IPS-18a (cell line): ENCODE measurements around the gene EFCAB6.

Experiments
- H3K27ac ChIP-seq: one replicate; pipeline ENCODE4 v1.5.1; 2013; ENCODE audit warnings: low read length
- H3K27me3 ChIP-seq: one replicate; pipeline ENCODE4 v1.6.1; 2013; ENCODE audit warnings: mild to moderate bottlenecking, low read length; ENCODE audit not compliant: control insufficient read depth, insufficient read depth
- H3K36me3 ChIP-seq: one replicate; pipeline ENCODE4 v1.6.1; 2013; ENCODE audit warnings: low read depth, low read length; ENCODE audit not compliant: control insufficient read depth
- H3K4me1 ChIP-seq: one replicate; pipeline ENCODE4 v1.6.1; 2013; ENCODE audit warnings: low read depth, low read length; ENCODE audit not compliant: control insufficient read depth
- H3K4me3 ChIP-seq: one replicate; pipeline ENCODE4 v1.5.1; 2013; ENCODE audit warnings: low read length
- H3K9ac ChIP-seq: one replicate; pipeline ENCODE4 v1.6.1; 2013; ENCODE audit warnings: mild to moderate bottlenecking, low read length, moderate library complexity
- H3K9me3 ChIP-seq: one replicate; pipeline ENCODE4 v1.6.1; 2013; ENCODE audit warnings: low read depth, low read length; ENCODE audit not compliant: control insufficient read depth

The EFCAB6 gene

DNA sequence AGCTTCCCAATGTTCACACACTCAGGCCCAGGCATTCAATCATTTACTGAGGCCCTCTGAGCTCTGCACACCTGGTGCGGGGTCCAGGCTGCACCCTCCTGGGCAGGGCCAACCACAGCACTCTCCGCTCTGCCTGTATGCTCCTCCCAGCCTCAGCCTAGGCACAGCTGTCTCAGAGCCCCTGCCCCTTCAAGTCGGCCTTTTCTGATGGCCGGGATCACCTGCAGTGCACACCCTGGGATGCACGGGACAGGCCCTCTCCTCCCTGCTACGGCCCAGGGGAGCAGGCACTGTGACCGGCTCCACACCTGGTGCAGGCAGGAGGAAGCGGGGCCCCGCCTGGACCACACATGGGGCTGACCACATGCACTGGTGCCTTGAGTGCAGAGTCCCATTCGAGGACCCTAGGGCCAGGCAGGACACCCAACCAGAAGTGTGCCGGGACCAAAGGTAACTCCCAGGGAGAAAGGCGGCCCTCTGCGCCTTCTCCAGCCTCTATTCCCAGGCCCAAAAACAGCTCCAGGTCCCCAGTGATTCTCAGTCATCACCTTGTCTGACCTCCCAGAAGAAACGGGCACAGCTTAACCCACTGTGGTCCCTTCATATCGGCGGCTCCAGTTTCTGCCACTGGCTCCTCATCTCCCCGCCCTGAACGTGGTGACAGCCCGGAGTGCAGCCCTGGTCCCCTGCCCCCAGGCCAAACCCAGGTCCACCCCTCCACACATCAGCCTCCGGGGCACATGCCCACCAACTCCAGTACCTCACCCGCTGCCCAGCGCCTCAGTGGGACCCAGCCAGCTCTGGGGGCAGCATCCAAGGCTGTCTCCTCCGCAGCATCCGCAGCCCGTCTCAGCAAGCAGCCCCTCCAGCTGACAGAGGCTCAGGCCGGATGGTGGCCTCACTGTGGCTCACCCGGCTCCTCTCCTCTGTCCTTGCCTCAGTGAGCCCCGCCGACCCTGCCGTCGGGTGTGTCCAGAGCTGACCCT lies 32.7 kb upstream of the EFCAB6 start:
- H3K4me3 ChIP-seq: no peak overlapping the region
- H3K27ac ChIP-seq: no peak overlapping the region
- no peaks in the 10 kb centered on the region for H3K36me3 ChIP-seq
- no peaks in the 10 kb centered on the region for H3K27me3 ChIP-seq
- peaks cover 5% of the 10 kb centered on the region for H3K4me1 ChIP-seq
- no peaks in the 10 kb centered on the region for H3K9me3 ChIP-seq
- no peak overlapping the region for H3K9ac ChIP-seq

DNA sequence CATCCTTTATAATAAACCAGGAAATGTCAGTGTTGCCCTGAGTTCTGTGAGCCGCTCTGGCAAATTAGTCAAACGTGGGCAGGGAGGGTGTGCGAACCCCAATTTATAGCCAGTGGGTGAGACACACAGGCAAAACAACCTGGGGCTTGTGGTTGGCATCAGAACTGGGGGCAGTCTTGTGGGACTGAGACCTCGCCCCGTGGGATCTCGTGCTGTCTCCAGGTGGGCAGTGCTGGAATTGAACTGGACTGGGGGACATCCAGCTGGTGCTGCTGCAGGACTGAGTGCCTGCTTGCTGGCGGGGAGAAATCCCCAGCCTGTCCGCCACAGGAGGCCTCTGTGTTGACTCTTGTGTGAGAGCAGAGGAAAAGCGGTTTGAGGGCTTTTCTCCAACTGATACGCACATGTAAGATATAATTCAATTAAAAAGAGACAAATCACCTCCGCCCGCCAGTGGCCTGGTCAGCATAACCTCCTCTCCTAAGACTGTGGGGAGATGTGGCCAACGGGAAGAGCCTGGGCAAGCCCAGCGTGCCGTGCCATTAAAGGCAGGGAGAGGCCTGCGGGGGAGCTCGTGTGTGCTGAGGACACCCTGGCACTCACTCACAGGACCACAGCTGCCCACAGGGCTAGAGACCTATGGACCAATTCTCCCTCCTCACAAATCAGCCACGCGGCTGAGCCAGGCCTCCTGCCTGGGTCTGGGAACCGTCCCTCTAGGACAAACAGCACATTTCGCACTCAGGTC lies 31.9 kb upstream of the EFCAB6 start:
- Histone ChIP-seq H3K27ac (no peak overlapping the region), H3K9me3 (no peaks in the 10 kb centered on the region), H3K27me3 (no peaks in the 10 kb centered on the region), H3K4me3 (no peak overlapping the region), H3K9ac (no peak overlapping the region), H3K4me1 (peaks cover 5% of the 10 kb centered on the region), H3K36me3 (no peaks in the 10 kb centered on the region)

DNA sequence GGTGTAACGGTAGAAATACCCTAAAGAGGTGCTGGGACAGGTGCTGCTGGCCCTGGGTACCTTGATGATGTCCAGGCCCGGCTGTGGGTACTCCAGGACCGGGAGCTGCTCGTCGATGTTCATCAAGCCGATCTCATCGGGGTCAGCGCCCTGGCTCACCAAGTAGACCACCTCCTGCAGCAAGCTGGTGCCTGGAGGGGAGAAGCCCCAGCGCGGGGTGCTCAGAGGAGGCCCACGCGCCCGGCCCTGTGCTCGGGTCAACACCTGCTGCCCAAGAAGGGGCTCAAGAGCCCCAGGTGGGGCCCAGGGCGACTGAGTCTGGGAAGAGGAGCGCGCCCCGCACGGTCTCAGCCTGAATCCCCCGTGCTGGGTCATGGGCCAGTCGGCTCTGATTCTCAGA lies 29.6 kb upstream of the EFCAB6 start:
- no peaks in the 10 kb centered on the region for H3K27me3 ChIP-seq
- H3K4me3 ChIP-seq: no peak overlapping the region
- H3K4me1 ChIP-seq: peaks cover 5% of the 10 kb centered on the region
- H3K9ac ChIP-seq: no peak overlapping the region
- no peak overlapping the region for H3K27ac ChIP-seq
- no peaks in the 10 kb centered on the region for H3K9me3 ChIP-seq
- peaks cover 15% of the 10 kb centered on the region for H3K36me3 ChIP-seq

DNA sequence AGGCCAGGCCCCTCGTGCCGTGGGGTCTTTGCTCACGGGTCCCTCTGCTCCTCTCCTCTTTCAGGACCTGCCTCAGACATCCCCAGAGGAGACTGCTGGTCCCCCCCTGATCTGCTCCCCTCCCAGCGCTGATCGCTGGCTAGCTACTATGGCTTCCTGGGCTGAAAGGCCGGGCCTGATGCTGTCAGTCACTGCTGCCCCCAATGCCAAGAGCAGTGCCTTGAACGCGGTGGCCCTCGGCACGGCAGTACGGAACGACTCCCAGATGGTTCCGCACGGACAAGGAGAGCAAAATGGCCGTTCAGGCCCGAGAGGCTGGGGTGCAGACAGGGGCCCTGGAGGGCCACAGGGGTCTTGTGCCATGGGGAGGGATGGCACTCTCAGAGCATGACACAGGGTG lies 28.7 kb upstream of the EFCAB6 start:
- Histone ChIP-seq H3K36me3 (peaks cover 16% of the 10 kb centered on the region), H3K27ac (no peak overlapping the region), H3K4me1 (no peaks in the 10 kb centered on the region), H3K27me3 (no peaks in the 10 kb centered on the region), H3K9me3 (no peaks in the 10 kb centered on the region), H3K9ac (no peak overlapping the region), H3K4me3 (no peak overlapping the region)

DNA sequence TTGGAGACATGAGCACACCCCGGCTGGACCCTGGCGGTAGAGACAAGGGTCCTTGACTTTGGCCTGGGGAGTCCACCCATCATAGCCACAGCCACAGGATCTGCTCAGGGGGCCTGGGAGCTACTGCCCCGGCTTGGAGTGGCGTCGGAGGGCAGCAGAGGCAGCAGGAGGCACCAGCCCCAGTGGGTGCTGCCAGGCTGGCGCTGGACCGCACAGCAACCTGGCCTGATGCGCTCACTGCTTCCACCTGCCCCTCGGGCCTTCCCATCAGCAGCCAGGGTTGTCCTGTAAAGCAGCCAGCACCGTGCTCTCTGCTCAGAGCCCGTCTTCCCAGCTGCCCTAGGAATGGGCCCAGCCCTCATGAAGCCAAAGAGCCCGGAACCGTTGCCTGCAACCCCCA lies 28.3 kb upstream of the EFCAB6 start:
- Histone ChIP-seq H3K27ac (no peak overlapping the region), H3K4me1 (no peaks in the 10 kb centered on the region), H3K4me3 (no peak overlapping the region), H3K27me3 (no peaks in the 10 kb centered on the region), H3K36me3 (peaks cover 16% of the 10 kb centered on the region), H3K9ac (no peak overlapping the region), H3K9me3 (no peaks in the 10 kb centered on the region)

DNA sequence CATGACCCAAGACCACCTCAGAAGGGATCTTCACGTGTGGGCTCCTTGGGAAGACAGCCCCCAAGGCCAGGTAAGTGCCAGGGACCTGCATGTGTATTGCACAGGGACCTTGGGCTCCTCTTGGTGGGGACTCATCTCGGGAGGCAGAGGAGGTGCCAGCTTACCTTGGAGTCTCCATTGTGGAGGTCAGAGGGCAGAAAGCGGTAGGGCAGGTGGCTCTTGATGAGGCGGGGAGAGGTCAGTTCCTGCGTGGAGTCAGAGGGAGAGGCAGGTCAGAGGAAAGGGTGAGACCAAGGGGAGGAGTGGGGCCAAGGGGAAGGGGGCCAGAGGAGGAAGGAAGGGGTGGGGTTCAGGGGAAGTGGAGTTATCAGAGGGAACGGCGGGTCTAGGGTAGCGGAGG lies 27.7 kb upstream of the EFCAB6 start:
- Histone ChIP-seq H3K4me1 (no peaks in the 10 kb centered on the region), H3K27me3 (no peaks in the 10 kb centered on the region), H3K36me3 (peaks cover 16% of the 10 kb centered on the region), H3K9me3 (no peaks in the 10 kb centered on the region), H3K4me3 (no peak overlapping the region), H3K27ac (no peak overlapping the region), H3K9ac (no peak overlapping the region)

DNA sequence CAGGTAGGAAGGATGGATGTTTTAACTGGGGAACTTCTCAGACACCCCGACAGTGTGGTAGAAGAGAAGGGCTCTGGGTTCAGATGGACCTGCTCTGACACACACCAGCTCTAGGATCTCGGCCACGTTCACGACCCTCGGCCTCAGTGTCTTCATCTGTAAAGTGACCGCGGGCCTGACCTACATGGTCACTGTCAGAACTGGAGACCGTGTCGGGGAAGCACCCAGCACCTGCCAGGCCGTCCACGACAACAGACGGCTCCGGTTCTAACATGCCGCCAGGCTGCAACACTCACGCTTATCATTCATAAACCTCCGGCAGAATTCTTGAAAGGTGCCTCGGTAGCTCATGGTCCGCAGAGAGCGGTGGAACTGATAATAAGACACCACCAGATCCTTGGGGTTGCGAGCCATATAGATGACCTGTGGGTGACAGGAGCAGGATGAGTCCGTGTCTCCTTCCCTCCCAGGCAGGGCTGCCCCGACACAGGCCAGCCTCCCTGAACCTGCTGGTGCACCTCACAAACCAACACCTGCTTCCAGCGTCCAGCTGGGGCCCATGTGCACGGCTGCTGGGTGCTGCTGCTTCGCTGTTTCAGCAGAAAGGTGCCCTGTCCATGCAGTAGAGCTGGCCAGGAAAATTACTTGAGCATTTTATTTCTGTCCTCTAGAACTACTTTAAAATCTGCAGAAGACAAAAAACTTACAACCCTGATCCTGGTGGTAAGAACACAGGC lies 26.6 kb upstream of the EFCAB6 start:
- no peak overlapping the region for H3K9ac ChIP-seq
- H3K36me3 ChIP-seq: peaks cover 16% of the 10 kb centered on the region
- H3K27ac ChIP-seq: no peak overlapping the region
- no peak overlapping the region for H3K4me3 ChIP-seq
- H3K27me3 ChIP-seq: no peaks in the 10 kb centered on the region
- no peaks in the 10 kb centered on the region for H3K4me1 ChIP-seq
- no peaks in the 10 kb centered on the region for H3K9me3 ChIP-seq

DNA sequence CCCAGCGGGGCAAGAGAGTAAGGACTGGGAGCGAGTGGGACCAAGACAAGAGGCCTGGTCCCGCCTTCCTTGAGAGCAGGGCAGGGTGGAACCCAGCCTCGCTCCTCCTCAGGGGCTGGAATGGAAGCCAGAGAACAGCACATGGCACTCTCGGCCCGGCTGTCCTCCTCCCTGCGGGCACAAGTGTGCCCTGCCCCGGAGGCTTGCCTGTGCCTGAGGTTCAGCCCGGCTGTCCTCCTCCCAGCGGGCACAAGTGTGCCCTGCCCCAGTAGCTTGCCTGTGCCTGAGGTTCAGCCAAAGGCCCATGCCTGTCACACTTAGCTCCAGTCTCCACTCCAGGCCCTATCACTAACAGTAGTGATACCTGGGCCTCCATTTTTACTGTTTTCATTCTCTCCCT lies 26.1 kb upstream of the EFCAB6 start:
- Histone ChIP-seq H3K27ac (no peak overlapping the region), H3K4me3 (no peak overlapping the region), H3K4me1 (no peaks in the 10 kb centered on the region), H3K27me3 (no peaks in the 10 kb centered on the region), H3K9me3 (no peaks in the 10 kb centered on the region), H3K36me3 (peaks cover 16% of the 10 kb centered on the region), H3K9ac (no peak overlapping the region)

DNA sequence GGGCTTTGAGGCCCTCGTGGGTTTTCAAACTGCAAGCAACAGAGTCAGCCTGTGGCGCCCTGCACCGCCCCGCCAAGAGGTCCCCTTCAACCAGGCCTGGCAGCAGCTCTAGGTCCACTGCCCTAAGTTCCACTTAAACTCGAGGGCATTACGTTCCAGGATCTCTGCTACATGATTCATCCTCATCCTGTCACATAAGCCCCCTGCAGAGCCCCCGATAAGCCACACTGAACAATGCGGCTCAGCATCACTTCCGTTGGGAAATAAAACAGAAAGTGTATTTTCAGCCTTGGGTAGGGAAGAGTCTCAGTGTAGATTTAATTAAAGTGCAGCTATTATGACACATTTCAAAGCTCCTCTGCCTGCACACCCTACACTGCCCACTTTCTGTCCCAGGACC lies 25.6 kb upstream of the EFCAB6 start:
- Histone ChIP-seq H3K27me3 (no peaks in the 10 kb centered on the region), H3K4me1 (no peaks in the 10 kb centered on the region), H3K27ac (no peak overlapping the region), H3K9me3 (no peaks in the 10 kb centered on the region), H3K4me3 (no peak overlapping the region), H3K9ac (no peak overlapping the region), H3K36me3 (peaks cover 16% of the 10 kb centered on the region)

DNA sequence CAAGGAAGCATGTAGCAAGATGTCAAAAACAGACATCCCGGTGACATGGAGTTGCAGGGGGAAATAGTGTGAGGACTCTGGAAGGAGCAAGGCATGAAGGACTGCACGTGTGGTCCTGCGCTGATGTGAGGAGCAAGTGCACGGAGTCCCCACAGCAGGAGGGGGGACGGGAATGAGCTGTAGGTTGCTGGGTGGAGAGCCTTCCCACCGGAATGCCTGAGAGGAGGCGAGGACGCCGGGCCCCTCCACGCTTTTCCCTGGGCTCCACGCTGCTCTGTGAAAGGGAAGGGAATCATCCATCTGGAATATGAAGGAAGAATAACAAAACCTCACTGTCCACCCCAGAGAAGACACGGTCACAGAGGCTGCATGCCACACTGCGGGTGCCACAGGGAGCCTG lies 23.6 kb upstream of the EFCAB6 start:
- no peaks in the 10 kb centered on the region for H3K9me3 ChIP-seq
- peaks cover 26% of the 10 kb centered on the region for H3K36me3 ChIP-seq
- no peaks in the 10 kb centered on the region for H3K27me3 ChIP-seq
- no peak overlapping the region for H3K9ac ChIP-seq
- no peak overlapping the region for H3K27ac ChIP-seq
- H3K4me1 ChIP-seq: no peaks in the 10 kb centered on the region
- no peak overlapping the region for H3K4me3 ChIP-seq

DNA sequence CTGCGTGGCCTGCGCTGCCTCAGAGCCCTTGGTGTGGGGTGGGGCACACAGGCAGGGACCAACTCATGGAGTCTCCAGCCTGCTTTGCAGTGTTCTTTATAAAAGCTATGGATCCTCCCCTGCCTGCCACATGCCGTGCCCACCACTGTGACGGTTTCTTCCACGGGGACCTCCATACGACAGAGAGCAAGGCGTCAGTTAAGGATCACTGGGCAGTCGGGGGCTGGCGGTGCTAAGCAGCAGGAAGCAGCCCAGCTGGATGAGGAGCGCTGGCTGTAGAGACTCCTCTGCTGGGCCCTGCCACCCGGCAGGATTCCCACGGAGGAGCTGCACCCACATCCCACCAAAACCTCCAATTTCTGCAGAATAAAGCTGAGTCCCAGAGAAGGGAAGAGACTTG lies 23.1 kb upstream of the EFCAB6 start:
- H3K36me3 ChIP-seq: peaks cover 29% of the 10 kb centered on the region
- H3K4me1 ChIP-seq: no peaks in the 10 kb centered on the region
- no peaks in the 10 kb centered on the region for H3K9me3 ChIP-seq
- no peak overlapping the region for H3K27ac ChIP-seq
- H3K4me3 ChIP-seq: no peak overlapping the region
- H3K9ac ChIP-seq: no peak overlapping the region
- no peaks in the 10 kb centered on the region for H3K27me3 ChIP-seq
